Nephron progenitor cell (in vitro differentiated cells): Measurements from ENCODE around the gene ITGB2.
A peak's percentile ranks its signal among the peaks of the same experiment; 100 is the strongest.
"Not testable (repeated sequence)": the region's sequence is repeated elsewhere in the genome, so short reads cannot be mapped to it uniquely, and the experiment has no call there.

Source experiments
- DNase-seq: peaks from one replicate; pipeline ENCODE4 v3.0.0; 2021
- H3K27ac Mint-ChIP-seq: 2 replicates; pipeline ENCODE4 v1.8.0; 2021; ENCODE audit warnings: mild to moderate bottlenecking, moderate library complexity, mixed read lengths
- H3K27me3 Mint-ChIP-seq: 2 replicates; pipeline ENCODE4 v1.8.0; 2021; ENCODE audit warnings: mild to moderate bottlenecking, low read depth, mixed read lengths; ENCODE audit not compliant: poor library complexity
- H3K36me3 Mint-ChIP-seq: 2 replicates; pipeline ENCODE4 v1.8.0; 2021; ENCODE audit warnings: low read depth, mixed read lengths
- H3K4me1 Mint-ChIP-seq: 2 replicates; pipeline ENCODE4 v1.8.0; 2021; ENCODE audit warnings: mixed read lengths
- H3K4me3 Mint-ChIP-seq: 2 replicates; pipeline ENCODE4 v1.8.0; 2021; ENCODE audit warnings: mild to moderate bottlenecking, moderate library complexity, mixed read lengths
- H3K9me3 Mint-ChIP-seq: 2 replicates; pipeline ENCODE4 v1.8.0; 2021; ENCODE audit warnings: mild to moderate bottlenecking, moderate library complexity, mixed read lengths
- TF ChIP-seq, protein P1 (sequence below): fragments of 200-600 bp; sonication (generic); IDR thresholded peaks from 2 replicates; pipeline ENCODE4 v1.5.0; 2021; ENCODE audit warnings: antibody characterized with exemption

Gene ITGB2

DNA sequence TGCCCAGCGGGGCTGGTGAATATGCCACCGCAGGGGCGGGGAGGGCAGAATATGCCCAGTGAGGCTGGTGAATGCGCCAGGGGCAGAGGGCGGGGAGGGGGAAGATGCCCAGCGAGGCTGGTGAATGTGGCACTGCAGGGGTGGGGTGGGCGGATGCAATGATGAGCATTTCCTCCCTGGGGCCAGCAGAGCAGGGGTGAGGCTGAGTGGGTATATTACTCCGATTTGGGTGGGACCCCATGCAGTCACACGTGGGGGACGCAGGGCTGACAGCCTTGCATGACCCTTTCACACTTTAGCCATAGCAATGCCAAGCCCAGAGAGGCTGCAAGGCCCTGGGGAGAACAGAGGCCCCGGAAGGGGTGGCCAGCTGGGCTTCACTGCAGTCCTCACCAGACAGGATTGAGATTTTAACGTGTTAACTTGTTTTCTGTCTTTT lies 9.9 kb upstream of the ITGB2 start:
- peaks cover 45% of the 10 kb centered on the region for H3K4me1 Mint-ChIP-seq
- no peaks in the 10 kb centered on the region for H3K36me3 Mint-ChIP-seq
- H3K27ac Mint-ChIP-seq = no peak overlapping the region
- H3K27me3 Mint-ChIP-seq = peaks cover 94% of the 10 kb centered on the region
- peaks cover 4% of the 10 kb centered on the region for H3K9me3 Mint-ChIP-seq
- H3K4me3 Mint-ChIP-seq = peak overlapping the region; percentile 52
- DNase-seq = no peak
- TF ChIP-seq, protein P1, sequence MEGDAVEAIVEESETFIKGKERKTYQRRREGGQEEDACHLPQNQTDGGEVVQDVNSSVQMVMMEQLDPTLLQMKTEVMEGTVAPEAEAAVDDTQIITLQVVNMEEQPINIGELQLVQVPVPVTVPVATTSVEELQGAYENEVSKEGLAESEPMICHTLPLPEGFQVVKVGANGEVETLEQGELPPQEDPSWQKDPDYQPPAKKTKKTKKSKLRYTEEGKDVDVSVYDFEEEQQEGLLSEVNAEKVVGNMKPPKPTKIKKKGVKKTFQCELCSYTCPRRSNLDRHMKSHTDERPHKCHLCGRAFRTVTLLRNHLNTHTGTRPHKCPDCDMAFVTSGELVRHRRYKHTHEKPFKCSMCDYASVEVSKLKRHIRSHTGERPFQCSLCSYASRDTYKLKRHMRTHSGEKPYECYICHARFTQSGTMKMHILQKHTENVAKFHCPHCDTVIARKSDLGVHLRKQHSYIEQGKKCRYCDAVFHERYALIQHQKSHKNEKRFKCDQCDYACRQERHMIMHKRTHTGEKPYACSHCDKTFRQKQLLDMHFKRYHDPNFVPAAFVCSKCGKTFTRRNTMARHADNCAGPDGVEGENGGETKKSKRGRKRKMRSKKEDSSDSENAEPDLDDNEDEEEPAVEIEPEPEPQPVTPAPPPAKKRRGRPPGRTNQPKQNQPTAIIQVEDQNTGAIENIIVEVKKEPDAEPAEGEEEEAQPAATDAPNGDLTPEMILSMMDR = no peak

DNA sequence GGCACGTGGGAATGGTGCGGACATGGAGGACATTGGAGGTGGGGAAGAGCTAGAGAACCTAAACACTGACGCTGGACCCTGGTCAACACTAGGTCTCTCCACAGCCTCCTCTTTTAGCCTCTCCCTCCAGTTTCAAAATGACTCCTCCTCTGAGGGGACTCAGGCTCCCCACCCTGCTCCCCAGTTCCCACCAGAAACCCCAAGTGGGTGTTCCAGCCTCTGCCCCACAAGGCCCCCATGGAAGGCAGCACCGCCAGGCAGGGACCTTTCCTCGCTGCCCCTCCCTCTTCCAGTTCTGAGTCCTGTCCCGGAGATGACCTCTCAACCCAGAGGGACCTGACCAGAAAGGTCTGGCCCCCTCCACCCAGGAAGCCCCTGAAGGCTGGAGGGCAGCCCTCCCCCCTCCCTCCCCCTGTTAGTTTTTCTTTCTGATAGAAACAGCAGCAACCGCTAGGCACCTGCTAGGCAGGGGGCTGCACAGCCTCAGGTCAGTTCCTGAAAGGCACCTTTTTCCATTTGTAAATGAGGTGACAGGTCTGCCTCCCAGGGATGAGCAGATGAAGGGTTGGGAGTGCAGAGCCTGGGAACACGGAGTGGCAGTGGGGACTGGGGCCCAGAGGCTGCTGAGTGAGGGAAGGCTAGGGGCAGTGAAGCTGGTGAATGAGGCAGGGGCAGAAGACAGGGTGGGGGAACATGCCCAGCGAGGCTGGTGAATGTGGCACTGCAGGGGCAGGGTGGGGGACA lies 9.3 kb upstream of the ITGB2 start:
- H3K27me3 Mint-ChIP-seq = peaks cover 96% of the 10 kb centered on the region
- no peak for DNase-seq
- H3K4me3 Mint-ChIP-seq = peak overlapping the region; percentile 32
- TF ChIP-seq, protein P1 = no peak
- H3K4me1 Mint-ChIP-seq = peaks cover 46% of the 10 kb centered on the region
- H3K27ac Mint-ChIP-seq = no peak overlapping the region
- H3K9me3 Mint-ChIP-seq = peaks cover 4% of the 10 kb centered on the region
- no peaks in the 10 kb centered on the region for H3K36me3 Mint-ChIP-seq

DNA sequence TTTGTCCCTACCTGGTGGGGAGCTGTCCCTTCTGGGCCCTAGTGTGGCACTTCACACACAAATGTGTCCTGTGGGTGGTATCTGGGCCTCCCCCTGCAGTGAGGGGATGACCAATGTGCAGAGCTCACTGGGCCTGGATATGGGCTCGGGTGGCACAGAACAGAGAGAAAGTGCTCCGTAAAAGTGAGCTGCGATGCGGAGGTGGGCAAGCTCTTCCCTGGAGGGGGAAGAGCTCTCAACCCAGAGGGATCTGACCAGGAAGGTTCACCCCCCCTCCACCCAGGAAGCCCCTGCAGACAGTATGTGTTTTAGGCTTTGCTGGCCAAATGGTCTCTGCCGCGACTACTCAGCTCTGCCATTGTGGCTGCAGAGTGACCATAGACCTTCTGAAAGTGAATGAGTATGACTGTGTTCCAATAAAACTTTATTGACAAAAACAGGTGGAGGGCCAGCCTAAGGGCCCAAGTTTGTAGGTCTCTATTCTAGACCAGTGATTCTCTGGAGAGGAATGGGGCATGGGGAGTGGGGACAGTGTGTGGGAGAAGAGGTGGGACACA lies 8.6 kb upstream of the ITGB2 start:
- Mint-ChIP-seq H3K4me3 (peak overlapping the region; percentile 32), H3K4me1 (peaks cover 50% of the 10 kb centered on the region), H3K36me3 (no peaks in the 10 kb centered on the region), H3K27ac (no peak overlapping the region), H3K27me3 (peaks cover 96% of the 10 kb centered on the region), H3K9me3 (peaks cover 9% of the 10 kb centered on the region)
- TF ChIP-seq, protein P1 = no peak
- DNase-seq = no peak

DNA sequence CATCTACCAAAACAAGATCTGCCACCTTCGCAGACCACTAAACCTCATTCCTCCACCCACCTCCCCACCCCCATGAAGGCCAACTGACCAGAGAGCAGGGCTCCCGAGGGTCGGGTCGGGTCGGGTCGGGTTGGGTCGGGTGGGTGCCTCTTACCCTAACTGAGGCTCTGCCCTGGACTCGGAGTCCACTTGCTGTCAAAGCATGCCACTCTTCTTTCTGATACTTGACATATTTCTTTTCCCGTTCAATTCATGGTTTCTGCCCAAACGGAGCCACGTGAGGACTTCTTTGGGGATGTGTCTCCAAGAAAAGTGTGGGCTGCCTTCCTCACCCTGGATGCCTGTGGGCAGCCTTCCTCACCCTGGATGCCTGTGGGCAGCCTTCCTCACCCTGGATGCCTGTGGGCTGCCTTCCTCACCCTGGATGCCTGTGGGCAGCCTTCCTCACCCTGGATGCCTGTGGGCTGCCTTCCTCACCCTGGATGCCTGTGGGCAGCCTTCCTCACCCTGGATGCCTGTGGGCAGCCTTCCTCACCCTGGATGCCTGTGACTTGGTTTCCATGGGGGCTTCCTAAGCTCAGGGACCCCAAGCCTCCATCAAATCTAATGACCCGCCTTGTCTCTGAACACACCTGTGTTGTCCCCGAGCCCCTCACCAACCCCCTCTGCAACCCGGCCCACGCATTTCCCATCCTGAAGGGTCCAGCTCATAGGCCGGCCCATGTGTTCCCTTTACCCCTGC lies 8.0 kb upstream of the ITGB2 start:
- Mint-ChIP-seq H3K4me3 (peak overlapping the region; percentile 8), H3K9me3 (peaks cover 16% of the 10 kb centered on the region), H3K4me1 (peaks cover 50% of the 10 kb centered on the region), H3K27me3 (peaks cover 96% of the 10 kb centered on the region)
- not testable (repeated sequence) for DNase-seq, H3K36me3 Mint-ChIP-seq, H3K27ac Mint-ChIP-seq

DNA sequence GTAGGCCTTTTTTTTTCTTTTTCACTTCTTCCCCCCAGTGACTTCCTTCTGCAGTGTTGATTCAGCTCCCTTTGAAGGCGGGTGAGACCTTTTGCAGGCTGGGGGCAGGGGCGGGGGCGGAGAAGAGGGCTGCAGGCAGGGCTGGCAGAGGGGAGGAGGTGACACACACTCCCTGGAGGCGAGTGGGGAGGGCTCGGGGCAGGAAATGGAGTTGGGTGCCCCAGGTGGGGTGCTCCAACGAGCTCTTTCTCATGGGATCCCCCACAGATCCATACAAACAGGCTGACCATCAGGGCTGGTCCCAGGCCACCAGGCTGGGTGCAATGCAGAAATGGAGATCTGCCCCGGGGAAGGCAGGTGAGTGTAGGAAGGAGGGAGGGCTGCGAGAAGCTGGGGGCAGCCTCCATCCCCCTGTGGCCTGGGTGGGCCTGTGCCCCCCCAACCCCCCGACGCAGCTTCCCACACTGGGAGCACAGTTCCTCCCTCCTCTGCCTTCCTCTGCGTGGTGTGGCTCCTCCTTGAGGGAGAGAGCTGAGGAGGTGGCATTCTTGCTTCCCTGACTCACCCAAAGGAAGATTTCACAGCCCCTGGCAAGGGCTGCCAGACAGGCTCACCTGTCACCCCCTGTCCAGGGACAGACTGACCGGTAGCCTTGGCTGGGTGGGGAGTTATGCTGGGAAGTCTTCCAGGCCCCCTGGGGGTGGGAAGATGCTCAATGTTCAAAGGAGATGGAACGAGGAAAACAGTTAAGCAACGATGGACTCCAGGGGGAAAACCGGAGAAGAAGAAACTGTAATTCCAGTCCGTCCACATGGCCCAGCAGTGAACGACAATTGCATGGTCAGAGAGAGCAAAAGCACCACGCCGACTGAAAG lies 7.1 kb upstream of the ITGB2 start:
- peak overlapping the region; percentile 50 for H3K4me3 Mint-ChIP-seq
- H3K27ac Mint-ChIP-seq = no peak overlapping the region
- peaks cover 96% of the 10 kb centered on the region for H3K27me3 Mint-ChIP-seq
- TF ChIP-seq, protein P1 = no peak
- no peaks in the 10 kb centered on the region for H3K36me3 Mint-ChIP-seq
- DNase-seq = no peak
- peaks cover 24% of the 10 kb centered on the region for H3K9me3 Mint-ChIP-seq
- peaks cover 50% of the 10 kb centered on the region for H3K4me1 Mint-ChIP-seq

DNA sequence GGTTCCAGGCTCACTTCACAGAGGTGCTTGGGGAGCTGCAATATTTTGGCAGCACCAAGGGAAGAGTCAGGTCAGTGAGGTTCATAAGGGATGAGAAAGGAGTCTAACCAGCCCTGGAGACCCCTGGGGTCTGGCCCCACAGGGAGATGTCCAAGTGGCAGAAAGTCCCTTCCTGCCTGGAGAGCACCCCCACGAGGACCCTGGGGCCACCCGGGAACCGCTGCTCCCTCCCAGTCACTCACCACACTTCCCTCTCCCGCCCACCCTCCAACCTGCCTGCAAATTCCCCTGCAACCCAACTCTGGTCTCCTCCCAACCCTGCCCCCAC lies 6.5 kb upstream of the ITGB2 start:
- peak overlapping the region; percentile 62 for H3K4me3 Mint-ChIP-seq
- H3K4me1 Mint-ChIP-seq = peaks cover 50% of the 10 kb centered on the region
- TF ChIP-seq, protein P1 = no peak
- H3K27ac Mint-ChIP-seq = no peak overlapping the region
- peaks cover 25% of the 10 kb centered on the region for H3K9me3 Mint-ChIP-seq
- peaks cover 99% of the 10 kb centered on the region for H3K27me3 Mint-ChIP-seq
- H3K36me3 Mint-ChIP-seq = no peaks in the 10 kb centered on the region
- DNase-seq = no peak
